Natural killer cell (primary cell): ENCODE measurements around the gene ARHGAP26. TPM values are rescaled to one million over a fixed set of nuclear protein-coding genes. Genes with fewer than 3 reads are reported as not detected.

Source experiments
- ATAC-seq, 3 donors: fragments of 150-1000 bp in 2 of 3; fragments of 200-7000 bp in 1 of 3; cut with Tn5 transposase; 1 replicate in 1 of 3; 2 replicates in 2 of 3; pipeline ENCODE4 v1.10.0; 2021; ENCODE audit warnings: mild to moderate bottlenecking in 2 of 3, moderate library complexity in 2 of 3
- DNase-seq, 2 donors: peaks; one replicate each; pipeline versions ENCODE4 v3.0.0 to v3.0.0-alpha.2; 2013 to 2021; ENCODE audit warnings: mixed read lengths in 1 of 2
- H3K27ac ChIP-seq: one replicate; pipeline ENCODE4 v1.5.1; 2013; ENCODE audit warnings: mild to moderate bottlenecking, low read length
- H3K27me3 ChIP-seq: one replicate; pipeline ENCODE4 v1.6.1; 2013; ENCODE audit warnings: low read length; ENCODE audit not compliant: control insufficient read depth, insufficient read depth
- H3K36me3 ChIP-seq: one replicate; pipeline ENCODE4 v1.6.1; 2013; ENCODE audit warnings: low read length; ENCODE audit not compliant: control insufficient read depth, insufficient read depth
- H3K4me1 ChIP-seq: one replicate; pipeline ENCODE4 v1.6.1; 2013; ENCODE audit warnings: low read length; ENCODE audit not compliant: control insufficient read depth, insufficient read depth
- H3K4me3 ChIP-seq: one replicate; pipeline ENCODE4 v1.5.1; 2013; ENCODE audit warnings: low read length
- H3K9me3 ChIP-seq: one replicate; pipeline ENCODE4 v1.6.1; 2013; ENCODE audit warnings: low read length; ENCODE audit not compliant: control insufficient read depth, insufficient read depth
- H3K27ac Mint-ChIP-seq, 2 donors: one replicate each; pipeline ENCODE4 v1.8.0; 2022; ENCODE audit warnings: mild to moderate bottlenecking in 2 of 2, mixed read lengths in 2 of 2, moderate library complexity in 1 of 2
- H3K27me3 Mint-ChIP-seq, 2 donors: one replicate each; pipeline ENCODE4 v1.8.0; 2022; ENCODE audit warnings: low read depth in 2 of 2, mixed read lengths in 2 of 2
- H3K36me3 Mint-ChIP-seq: one replicate; pipeline ENCODE4 v1.8.0; 2022; ENCODE audit warnings: mixed read lengths
- H3K4me1 Mint-ChIP-seq, 2 donors: one replicate each; pipeline ENCODE4 v1.8.0; 2022; ENCODE audit warnings: mixed read lengths in 2 of 2
- H3K4me3 Mint-ChIP-seq: one replicate; pipeline ENCODE4 v1.8.0; 2022; ENCODE audit warnings: mild to moderate bottlenecking, moderate library complexity, mixed read lengths
- H3K9me3 Mint-ChIP-seq, 2 donors: one replicate each; pipeline ENCODE4 v1.8.0; 2022; ENCODE audit warnings: mixed read lengths in 2 of 2
- CTCF ChIP-seq: fragments of 200-600 bp; IDR thresholded peaks from one replicate; pipeline ENCODE4 v1.8.0; 2022; ENCODE audit warnings: antibody characterized with exemption
- WGBS: methylation state at CpG from one replicate; pipeline ENCODE4 v1.1.7; 2013; ENCODE audit warnings: missing lambda C conversion rate; ENCODE audit not compliant: insufficient coverage; 5-methylcytosine and 5-hydroxymethylcytosine counted together
- intact Hi-C: fragments of 100-400 bp; cut with micrococcal nuclease; formaldehyde crosslinking; loops from one replicate; pipeline ENCODE4 v1.14.2; 2022
- total RNA-seq, 4 donors: library from RNA; stranded (reverse); fragments of 120-200 nt in 1 of 4; gene quantifications; one replicate each; pipeline versions ENCODE4 v1.2.3 to v1.2.4, GENCODE V29; 2013 to 2022

Gene ARHGAP26
- total RNA-seq, 3 donors from 2014 or later (not counting 1 experiment from before 2014, with no cell fraction given): 153 to 159 (median 158) TPM

DNA sequence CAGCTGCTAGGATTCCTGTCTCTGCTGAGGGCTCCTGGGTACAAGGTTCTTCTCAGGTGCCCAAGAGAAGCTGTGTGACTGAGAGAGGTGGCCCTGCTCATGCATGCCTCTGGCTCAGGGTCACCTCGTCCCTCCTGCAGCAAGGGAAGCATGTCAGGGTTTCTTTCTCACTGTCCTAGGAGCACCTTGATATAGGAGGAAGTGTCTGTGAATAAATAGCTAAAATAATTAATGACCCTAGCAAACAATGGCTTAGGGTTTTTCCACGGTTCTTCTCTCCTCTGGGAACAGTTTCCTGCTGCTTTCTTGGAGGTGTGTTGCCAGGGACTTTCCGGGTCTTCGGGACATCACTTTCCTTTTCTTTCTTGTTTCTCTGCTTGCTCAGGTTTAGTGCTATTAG lies 87.2 kb downstream of the ARHGAP26 start:
- DNase-seq (no peak), ATAC-seq (no peak)
- H3K4me1 ChIP-seq: peaks cover 33% of the 10 kb centered on the region
- no peaks in the 10 kb centered on the region for H3K9me3 ChIP-seq
- no peak overlapping the region for H3K27ac ChIP-seq
- H3K9me3 Mint-ChIP-seq: no peaks in the 10 kb centered on the region
- no peaks in the 10 kb centered on the region for H3K36me3 ChIP-seq
- peak overlapping the region in 1 of 2 donors; percentile 46 for H3K27ac Mint-ChIP-seq
- no peak overlapping the region for H3K4me3 Mint-ChIP-seq
- H3K4me3 ChIP-seq: no peak overlapping the region
- no peaks in the 10 kb centered on the region for H3K36me3 Mint-ChIP-seq
- no peaks in the 10 kb centered on the region for H3K27me3 Mint-ChIP-seq
- TF ChIP-seq CTCF: no peak
- intact Hi-C loops: no loop called here
- H3K27me3 ChIP-seq: no peaks in the 10 kb centered on the region
- H3K4me1 Mint-ChIP-seq: peaks cover 88 to 89% of the 10 kb centered on the region in 2 donors
- 74% methylated on average over 4 of the region's 4 CpGs for WGBS

- no peak overlapping the region for H3K4me3 Mint-ChIP-seq
- no peaks in the 10 kb centered on the region for H3K36me3 Mint-ChIP-seq
- WGBS: 92% methylated on average over 2 of the region's 2 CpGs
Measured at GRCh38 chr5:142859037-142859436, 88.9 kb downstream of the ARHGAP26 start.

DNA sequence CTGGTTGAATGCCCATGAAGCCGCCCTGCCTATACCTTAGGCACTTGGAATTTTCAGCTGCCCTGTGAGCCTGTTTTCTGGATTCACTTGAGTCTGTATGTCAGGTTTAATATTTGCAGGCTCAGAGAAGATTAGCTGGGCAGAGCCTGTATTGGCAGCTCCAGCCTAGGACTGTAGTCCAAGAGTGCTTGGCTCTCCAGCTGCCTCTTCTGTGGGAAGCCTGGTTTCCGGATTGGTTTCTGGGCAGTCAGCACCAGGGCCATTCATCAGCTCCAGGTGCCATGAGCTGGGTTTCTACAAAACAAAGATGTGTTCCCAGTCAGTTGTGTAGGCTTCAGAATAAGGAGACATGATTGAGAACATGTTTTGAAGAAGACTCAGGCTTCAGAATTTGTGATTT lies 90.1 kb downstream of the ARHGAP26 start:
- H3K4me3 ChIP-seq: no peak overlapping the region

More at GRCh38 chr5:142859037-142859436, 88.9 kb downstream of the ARHGAP26 start:
- Histone ChIP-seq H3K36me3 (no peaks in the 10 kb centered on the region), H3K4me3 (no peak overlapping the region), H3K27me3 (no peaks in the 10 kb centered on the region), H3K27ac (no peak overlapping the region), H3K9me3 (no peaks in the 10 kb centered on the region), H3K4me1 (peaks cover 26% of the 10 kb centered on the region)
- ATAC-seq: no peak
- H3K27me3 Mint-ChIP-seq: no peaks in the 10 kb centered on the region
- H3K4me1 Mint-ChIP-seq: peaks cover 81 to 86% of the 10 kb centered on the region in 2 donors
- intact Hi-C loops: no loop called here
- no peaks in the 10 kb centered on the region for H3K9me3 Mint-ChIP-seq
- peak overlapping the region in 1 of 2 donors; percentile 9 for H3K27ac Mint-ChIP-seq
- no peak for TF ChIP-seq CTCF
- no peak for DNase-seq

More for the DNA sequence above, 90.1 kb downstream of the ARHGAP26 start:
- ATAC-seq (no peak), DNase-seq (no peak)
- Mint-ChIP-seq H3K9me3 (no peaks in the 10 kb centered on the region), H3K36me3 (no peaks in the 10 kb centered on the region), H3K4me3 (no peak overlapping the region), H3K27ac (peak overlapping the region in 1 of 2 donors; percentile 20), H3K4me1 (peaks cover 74 to 86% of the 10 kb centered on the region in 2 donors), H3K27me3 (no peaks in the 10 kb centered on the region)
- no peak overlapping the region for H3K27ac ChIP-seq
- no peaks in the 10 kb centered on the region for H3K9me3 ChIP-seq
- intact Hi-C loops: no loop called here
- peaks cover 28% of the 10 kb centered on the region for H3K4me1 ChIP-seq
- WGBS: 74% methylated on average over 2 of the region's 2 CpGs
- H3K36me3 ChIP-seq: no peaks in the 10 kb centered on the region
- no peak for TF ChIP-seq CTCF
- H3K27me3 ChIP-seq: no peaks in the 10 kb centered on the region
